GM21515 (cell line): ENCODE data around the gene GREB1L.
"Not testable (repeated sequence)": the region's sequence is repeated elsewhere in the genome, so short reads cannot be mapped to it uniquely, and the experiment has no call there.

Experiments
- ATAC-seq: cut with Tn5 transposase; IDR thresholded peaks from one replicate; pipeline ENCODE4 v1.9.1; 2021; ENCODE audit not compliant: unreplicated experiment

GREB1L gene

DNA sequence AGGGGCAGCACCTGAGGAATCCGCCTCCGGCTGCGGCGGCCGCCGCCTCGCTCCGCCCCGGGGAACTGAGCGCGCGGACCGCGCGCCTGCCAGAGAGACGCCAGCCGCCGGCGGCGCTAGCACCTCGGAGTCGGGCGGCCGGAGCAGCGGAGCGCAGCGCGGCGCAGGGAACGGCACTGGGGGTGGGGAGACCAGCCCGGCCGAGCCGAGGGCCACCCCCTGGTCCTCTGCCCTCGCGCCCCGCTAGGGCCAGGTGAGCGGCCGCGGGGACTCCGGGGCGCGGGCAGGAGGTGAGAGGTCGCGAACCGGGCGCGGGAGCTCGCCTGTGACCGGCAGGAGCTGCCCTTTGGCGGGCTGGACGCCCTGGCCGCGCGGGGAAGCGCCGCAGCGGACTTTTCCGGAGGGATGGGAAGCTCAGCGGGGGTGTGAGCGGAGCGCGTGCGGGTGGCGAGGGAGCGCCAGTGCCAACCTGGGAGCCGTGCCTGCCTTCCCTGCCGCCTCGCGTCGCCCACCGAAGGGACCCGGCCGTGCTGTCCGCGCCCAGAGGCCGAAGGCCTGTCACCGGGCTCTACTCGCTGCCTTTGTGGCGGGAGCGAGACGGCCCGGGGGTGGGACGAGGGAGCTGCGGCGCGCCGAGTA is at the start of gene GREB1L:
Gene GREB1L, plus strand, starts transcription at position 92 of the 639 bp plus-strand sequence. CDS start 141,287 bp downstream, outside the sequence.
- ATAC-seq = no peak

DNA sequence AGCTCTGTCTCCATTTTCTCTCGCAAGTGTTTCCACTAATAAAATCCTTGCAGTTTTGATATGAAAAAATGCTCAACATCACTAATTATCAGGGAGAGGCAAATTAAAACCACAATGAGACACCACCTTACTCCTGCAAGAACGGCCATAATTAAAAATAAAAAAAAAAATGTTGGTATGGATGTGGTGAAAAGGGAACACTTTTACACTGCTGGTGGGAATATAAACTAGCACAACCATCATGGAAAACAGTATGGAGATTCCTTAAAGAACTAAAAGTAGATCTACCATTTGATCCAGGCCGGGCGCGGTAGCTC is 49.8 kb upstream of the GREB1L start:
- no peak for ATAC-seq

GRCh38 chr18:21194871-21195771 is 46.9 kb upstream of the GREB1L start:
- no peak for ATAC-seq

- no peak for ATAC-seq
Observed at GRCh38 chr18:21196426-21196825, 45.6 kb upstream of the GREB1L start.

DNA sequence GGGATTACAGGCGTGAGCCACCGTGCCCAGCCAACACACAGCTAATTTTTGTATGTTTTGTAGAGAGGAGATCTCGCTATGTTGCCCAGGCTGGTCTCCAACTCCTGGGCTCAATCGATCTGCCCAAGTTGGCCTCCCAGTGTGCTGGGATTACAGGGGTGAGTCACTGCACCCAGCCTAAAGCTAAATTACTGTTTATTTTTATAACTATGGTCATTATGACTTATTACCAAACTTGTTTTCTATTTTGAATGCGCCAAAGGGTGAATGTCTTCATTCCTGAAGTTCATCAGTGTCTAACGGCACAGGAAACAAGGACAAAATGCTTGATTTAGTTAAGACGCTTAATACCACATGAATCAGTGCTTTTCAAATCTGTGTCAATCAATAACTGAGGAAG is 38.9 kb upstream of the GREB1L start:
- no peak for ATAC-seq

DNA sequence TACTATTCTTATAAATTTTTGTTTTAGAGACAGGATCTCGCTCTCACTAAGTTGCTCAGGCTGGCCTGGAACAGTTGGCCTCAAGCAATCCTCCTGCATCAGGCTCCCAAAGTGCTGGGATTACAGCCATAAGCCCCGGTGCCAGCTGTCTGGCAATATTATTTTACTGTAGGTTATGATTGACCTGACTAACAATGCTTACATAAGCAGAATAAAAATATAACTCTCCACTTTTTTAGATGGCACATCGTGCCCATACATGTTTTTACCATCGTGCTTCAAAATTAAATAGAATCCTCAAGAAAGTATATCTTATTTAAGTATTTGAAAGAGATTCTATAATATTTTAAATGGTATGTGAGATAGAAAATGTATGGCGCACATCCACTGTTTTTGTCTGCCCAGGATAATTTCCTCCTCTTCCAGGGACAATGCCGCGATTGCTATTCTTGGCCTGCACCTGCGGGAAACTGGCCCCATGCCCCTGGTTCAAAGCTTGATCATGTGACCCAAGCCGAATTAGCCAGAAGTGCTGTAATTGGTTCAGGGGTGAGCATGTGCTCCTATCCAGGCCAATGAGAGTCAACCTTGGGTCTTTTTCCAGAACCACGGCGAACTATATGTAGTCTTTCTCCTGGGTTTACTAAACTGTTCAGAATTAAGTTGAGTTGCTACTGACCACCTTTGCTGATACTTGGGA is 38.3 kb upstream of the GREB1L start:
- ATAC-seq = no peak

DNA sequence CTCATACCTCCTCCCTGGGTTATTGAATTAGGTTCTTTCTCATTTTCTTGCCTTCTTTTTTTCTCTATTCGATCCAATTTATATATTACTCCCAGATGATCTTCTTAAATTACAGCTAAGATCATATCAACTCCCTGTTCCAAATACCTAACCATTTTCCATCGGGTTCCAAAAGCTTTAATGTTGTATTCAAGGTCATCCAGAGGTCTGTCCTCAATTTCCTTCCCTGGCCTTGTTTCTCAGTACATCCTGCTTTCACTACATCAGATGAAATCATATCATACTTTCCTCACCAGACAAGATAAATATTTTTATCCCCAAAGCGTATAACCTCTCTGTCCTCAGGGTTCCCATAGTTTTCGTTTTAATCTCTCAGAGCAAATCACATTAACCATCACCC is 36.3 kb upstream of the GREB1L start:
- no peak for ATAC-seq

- ATAC-seq = no peak
Observed at GRCh38 chr18:21210278-21210677, 31.8 kb upstream of the GREB1L start.

GRCh38 chr18:21210784-21211183 is 31.2 kb upstream of the GREB1L start:
- no peak for ATAC-seq

GRCh38 chr18:21214409-21214808 is 27.6 kb upstream of the GREB1L start:
- ATAC-seq = not testable (repeated sequence)

- ATAC-seq = no peak
Observed at GRCh38 chr18:21215490-21215889, 26.5 kb upstream of the GREB1L start.

DNA sequence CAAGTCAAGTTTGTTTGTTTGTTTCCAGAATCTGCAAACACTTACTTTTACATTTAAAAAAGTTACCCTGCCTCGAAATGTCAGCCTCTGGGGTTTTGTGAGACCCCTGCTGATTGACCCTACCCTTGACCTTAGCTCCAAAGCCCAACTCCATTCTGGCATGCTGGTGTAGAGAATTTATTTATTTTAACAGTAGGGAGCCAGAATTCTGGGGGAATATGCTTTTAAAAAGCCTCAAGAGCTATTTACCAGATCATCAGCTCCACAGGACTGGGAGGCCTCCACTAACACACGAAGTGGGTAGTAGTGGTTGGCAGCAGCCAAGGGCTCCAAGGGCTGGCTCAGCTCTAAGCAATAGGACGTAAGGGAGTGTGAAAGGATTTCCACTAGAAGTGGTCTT is 23.2 kb upstream of the GREB1L start:
- no peak for ATAC-seq

- no peak for ATAC-seq
Observed at GRCh38 chr18:21230436-21230835, 11.6 kb upstream of the GREB1L start.

- no peak for ATAC-seq
Observed at GRCh38 chr18:21241301-21242048, 557 bp upstream of the GREB1L start.

DNA sequence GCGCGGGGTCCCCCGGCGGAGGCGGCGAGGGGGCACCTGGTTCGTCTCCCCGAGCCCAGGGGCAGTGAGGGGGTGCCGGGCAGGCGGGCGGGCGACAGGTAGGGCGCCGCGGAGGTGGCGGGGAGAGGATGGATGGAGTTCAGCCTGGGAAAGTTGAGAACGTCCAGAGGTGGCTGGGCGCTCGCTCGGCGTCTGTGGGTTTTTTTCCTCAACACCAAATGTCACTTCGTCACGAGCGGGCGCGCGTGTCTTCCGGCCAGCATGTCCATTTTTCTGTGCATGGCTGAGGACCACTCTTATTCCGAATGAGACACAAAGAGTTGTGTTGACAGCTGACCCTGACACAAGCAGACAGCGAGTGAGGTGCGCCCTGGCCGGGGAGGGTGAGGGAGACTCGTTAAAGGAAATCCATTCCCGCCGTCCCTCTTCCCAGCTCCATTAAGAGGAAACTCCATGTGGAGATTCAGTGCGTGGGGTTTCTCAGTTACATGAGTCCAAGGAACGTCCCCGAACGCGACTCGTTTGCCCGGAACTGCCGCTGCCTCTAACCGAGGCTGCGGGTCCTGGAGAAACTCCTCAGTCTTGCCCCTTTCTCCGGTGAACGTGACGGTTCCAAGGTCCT is 859 bp downstream of the GREB1L start:
- ATAC-seq = no peak

DNA sequence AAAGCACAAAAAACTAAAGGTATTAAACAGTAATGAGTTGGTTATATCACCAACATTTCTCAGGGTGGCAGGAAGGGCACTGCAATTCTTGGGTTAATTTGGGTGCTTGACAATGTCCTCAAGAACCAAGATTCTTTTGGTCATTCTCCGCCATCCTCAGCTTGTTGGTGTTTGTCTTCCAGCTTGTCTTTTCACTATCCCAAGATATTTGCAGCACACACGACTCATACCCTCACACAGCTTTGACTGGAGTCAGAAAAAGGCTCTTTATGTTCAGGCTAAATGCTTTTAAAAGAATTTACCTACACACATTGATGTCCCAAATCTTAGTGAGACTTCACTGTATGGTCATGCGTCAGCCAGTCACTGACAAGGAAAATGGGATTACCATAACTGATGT is 12.5 kb downstream of the GREB1L start:
- ATAC-seq = no peak

DNA sequence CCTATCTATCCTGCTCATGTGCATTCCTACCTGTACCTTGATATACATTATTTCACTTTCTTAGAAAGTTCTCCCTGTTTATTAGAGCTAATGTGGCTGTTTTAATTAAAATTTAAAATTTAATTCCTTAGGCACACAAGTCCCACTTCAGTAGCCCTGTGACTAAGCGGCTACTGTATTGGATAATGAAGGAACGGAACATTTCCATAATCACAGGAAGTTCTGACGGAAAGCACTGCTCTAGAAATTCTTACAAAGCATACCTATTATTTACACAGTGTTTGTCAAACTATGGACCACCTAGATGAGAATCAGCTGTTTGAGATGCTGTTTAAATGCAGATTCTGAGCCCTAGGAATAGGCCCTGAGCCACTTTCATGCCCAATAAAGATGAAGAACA is 13.2 kb downstream of the GREB1L start:
- ATAC-seq = no peak

DNA sequence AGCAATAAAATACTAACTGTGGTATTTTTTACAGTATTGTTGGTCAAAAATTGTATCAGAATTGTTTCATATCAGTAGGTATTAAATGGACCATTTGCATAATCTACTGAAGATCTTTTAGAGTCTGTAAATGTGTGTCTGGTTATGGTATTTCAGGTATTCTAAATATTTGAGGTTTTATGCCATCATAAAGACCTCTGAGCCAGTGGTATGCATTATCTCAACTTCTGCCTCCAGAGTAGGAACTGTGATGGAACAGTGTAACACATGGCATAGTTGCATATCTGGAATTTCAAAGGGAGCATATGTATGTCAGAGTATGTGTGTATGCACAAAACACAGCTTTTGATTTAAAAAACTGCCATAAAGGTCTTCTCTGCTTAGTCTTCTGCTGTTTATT is 15.4 kb downstream of the GREB1L start:
- no peak for ATAC-seq

DNA sequence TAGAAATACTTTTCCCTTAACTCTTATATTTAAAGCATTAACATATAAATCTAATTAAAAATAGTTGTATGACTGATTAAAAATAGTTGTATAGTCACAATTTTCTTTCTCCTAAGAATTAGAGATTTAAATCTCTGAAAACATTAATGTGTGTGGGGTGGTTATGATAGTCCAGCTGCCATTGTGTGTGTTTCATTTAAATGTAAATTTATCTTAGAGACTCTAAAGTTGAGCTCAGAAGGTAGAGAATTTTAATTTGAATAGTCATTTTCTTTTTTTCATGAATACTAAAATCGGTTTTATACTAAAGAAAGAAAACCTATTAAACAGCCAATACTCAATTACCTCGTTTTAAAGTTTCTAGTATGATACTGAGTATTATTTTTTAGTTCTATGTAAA is 18.6 kb downstream of the GREB1L start:
- ATAC-seq = no peak

DNA sequence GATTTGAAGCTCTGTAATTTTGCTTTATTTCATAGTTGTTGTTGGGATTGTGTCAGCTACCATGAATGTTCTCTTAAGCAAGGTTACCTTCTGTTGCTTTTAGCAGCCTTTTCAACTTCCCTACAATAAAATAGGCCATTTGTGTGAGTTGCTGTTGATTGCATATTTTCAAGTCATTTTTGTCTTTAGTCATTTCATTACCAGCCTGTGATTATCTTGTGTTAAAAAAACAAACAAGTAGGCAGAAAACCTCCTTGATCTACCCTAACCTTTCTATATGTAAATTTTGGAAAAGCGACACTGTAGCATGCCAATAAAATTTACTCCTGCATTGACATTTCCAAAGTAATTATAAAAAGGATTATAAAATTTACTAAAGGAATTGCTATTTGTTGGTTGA is 19.3 kb downstream of the GREB1L start:
- no peak for ATAC-seq

DNA sequence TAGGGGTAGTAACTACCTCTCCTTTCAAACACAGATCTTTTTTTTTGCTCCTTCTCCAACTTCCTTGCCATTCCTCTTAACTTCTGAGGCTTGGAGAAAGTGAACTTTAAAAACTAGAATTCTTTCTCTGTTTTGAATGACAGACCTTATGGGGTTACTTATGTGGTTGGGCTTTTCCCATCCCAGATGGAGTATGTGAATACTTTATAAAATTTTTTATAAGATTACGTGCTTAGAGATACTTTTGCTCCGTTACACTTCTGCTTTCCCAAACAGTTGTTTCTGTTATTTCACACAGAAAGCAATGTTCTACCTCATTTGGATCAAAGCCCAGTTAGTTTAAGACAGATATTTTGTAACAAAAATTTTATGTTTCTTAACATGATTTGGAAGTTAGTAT is 20.2 kb downstream of the GREB1L start:
- no peak for ATAC-seq
